Inflammatory macrophage (primary cell): ENCODE measurements around the gene BHLHE23.

Source experiments
- DNase-seq, 2 donors: peaks; one replicate each; pipeline ENCODE4 v3.0.0-alpha.2; 2020 to 2022

Gene BHLHE23

GRCh38 chr20:63025534-63026331 is 19.0 kb upstream of the BHLHE23 start:
- peak; percentile 79 to 87 for DNase-seq

DNA sequence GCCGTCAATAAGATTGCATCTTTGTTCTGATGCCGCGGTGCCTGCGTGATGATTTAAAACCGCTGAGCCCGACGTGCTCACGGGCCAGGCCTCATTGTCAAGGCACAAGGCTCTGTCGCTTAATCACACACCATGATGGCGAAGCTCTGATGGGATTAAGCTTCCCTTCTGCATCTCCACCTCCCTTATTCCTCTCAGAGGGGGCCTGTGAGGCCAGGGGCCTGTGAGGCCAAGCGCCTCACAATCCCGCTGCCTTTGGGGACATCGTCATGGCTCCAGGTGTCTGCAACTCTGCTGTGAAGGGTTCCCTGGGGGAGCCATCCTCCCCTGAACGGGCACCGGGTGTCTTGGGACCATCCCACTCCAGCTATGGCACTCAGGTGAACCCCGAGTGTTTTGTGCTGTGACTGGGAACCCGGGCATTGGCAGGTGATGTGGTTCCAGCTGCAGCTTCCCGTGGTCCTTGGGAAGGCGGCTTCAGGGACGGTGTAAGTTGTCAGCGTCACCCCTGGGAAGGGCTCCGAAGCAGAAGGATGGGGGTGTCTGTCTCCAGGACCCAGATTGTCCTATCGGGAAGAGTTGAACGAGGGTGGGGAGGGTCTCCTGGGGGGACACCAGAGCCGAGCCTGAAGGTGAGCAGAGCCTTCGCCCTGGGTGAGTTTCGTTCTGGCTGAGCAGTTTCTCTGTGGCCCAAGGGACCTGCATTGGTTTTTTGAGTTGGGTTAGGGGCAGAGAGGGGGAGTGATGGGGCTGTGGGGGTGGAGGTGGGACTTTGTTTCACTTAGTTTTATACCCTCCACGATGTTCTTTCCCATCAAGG is 18.0 kb upstream of the BHLHE23 start:
- no peak for DNase-seq

- no peak for DNase-seq
These were observed 17.3 kb upstream of the BHLHE23 start for GRCh38 chr20:63023936-63024571.

- DNase-seq = no peak
These were observed 16.5 kb upstream of the BHLHE23 start for GRCh38 chr20:63023071-63023935.

- no peak for DNase-seq
These were observed 15.7 kb upstream of the BHLHE23 start for GRCh38 chr20:63022501-63022900.

DNA sequence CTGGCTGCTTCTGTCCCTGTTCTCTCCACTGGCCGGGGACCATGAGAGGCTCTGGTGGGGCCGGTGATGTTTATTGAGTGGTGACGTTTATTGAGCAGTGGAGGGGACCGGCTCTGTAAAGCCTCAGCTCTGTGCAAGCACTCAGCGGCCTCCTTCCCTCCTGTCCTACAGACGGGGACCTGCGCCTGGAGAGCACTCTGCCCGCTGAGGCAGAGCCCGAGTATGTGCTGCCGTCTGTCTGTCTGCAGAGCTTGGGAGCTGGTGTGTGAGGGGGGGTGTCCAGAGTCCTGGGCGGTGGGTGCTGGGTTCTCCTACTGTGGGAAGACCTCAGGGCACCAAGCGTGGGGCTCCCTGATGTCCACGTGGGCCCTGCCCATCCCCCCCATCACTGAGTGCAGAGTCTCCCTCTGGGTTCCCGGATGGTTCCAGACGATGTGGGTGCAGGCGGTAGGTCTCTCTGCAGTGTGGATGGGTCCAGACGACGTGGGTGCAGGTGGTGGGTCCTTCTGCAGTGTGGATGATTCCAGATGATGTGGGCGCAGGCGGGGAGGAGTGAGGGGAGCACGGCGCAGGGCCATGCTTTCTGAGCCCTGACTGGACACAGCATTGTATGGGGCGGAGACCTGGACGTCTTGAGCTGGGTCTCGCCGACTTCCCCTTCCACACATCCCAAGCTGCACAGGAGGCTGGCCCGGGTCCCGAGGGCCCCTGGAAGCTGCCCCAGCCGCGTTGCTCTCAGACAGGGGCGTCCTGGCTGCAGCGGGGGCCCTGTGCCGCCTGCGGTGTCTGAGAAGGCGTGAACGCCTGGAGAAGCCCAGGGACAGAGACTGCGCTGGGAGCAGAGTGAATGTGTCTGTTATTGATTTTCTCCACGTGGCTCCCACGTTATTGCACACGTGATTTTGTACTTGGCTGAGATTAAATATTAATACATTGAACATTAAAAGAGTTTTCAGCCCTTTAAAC is 14.9 kb upstream of the BHLHE23 start:
- DNase-seq = no peak

- DNase-seq = no peak
These were observed 13.9 kb upstream of the BHLHE23 start for GRCh38 chr20:63020681-63021080.

GRCh38 chr20:63017826-63018411 is 11.2 kb upstream of the BHLHE23 start:
- DNase-seq = no peak

DNA sequence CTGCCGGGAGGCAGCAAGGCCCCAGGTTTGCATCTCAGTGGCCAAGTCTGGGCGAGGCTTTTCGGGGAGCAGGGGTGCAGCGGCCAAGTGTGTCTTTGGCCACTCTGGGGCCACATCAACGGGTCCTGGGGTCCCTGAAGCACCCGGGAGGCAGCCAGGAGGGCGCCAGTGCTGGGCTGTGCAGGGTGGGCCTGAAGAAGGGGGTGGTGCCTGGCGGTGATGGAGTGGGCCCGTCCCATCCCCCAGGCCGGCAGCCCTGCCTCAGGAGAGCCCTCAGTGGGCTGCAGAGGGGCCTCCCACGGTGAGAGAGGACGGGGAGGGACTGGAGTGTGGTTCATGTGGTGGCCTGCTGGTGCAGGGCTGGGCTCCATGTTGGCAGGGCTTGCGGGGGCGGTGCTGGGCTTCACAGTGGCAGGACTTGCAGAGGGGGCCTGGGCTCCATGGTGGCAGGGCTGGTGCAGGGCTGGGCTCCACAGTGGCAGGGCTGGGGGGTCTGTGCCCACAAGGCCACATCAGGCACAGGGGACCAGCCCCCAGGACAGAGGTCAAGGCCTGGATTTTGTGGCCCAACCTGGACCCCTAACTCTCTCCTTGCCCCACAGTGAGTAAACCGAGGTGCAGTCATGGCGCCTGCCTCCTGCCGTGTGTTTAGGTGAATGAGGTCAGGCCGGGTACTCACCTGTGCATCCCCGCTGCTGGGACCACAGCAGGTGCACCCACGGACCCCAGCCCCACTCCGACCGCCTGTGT is 10.5 kb upstream of the BHLHE23 start:
- DNase-seq = no peak

DNA sequence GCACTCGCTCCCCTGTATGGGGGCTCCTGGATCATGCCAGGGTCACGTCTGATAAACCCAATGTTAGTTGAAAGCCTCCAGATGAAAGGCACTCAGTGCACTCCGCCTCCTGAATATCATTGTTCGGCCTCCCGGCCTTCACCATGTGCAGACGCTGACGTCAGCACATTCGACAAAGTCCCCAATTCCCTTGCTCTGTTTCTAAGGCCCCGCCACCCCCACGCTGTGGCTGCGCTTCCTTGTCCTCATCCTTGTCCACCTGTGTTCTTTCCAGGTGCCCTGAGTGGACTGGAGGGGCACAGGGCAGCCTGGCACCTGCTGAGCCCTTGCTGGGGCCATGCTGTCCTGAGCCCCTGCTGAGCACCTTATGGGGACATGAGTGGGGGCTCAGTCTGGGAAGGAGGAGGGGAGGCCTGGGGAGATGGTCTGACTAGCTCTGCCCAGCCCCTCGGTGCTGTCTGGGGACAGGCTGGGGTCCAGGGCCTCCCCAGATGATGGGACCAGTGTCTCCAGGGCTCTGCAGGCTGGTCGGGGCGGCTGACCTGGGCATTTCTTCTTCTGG is 9.8 kb upstream of the BHLHE23 start:
- DNase-seq = no peak

- no peak for DNase-seq
These were observed 9.0 kb upstream of the BHLHE23 start for GRCh38 chr20:63015662-63016361.

- DNase-seq = no peak
These were observed 8.4 kb upstream of the BHLHE23 start for GRCh38 chr20:63015147-63015661.

DNA sequence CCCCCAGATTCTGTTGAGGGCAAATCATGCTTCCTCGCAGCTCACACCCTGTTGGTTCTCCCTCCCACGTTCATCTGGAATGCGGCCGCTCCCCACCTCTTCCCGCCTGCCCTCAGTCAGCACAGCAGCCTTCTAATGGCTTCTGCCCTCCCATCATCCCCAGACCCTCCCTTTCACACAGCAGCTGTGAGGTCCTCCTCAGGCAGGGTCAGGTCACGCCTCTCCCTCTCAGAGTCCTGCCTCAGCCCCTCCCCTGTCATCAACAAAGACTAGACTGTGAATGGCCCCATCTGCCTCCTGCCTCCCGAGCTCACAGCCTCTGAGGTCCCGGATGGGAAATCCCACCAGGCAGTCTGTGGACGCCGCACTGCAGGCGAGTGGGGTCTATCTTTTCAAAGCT is 7.9 kb upstream of the BHLHE23 start:
- no peak for DNase-seq

DNA sequence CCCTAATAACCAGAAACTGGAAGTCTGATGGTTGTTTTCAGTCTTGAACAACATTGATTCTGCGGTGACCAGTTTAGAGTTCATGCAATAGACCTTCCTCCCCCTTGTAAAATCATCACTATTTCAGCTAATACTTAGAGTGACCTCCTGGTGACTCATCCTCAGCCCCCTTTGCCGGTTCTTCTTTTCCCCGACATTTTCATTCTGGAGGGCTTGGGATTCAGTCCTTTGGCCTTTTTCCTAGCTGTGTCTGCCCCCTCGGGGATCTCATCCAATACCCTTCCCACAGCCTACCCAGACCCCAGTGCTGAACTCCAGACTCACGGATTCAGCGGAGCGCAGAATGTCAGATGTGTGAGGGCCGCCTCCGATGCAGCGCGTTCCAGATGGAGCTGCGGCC is 7.5 kb upstream of the BHLHE23 start:
- DNase-seq = no peak

DNA sequence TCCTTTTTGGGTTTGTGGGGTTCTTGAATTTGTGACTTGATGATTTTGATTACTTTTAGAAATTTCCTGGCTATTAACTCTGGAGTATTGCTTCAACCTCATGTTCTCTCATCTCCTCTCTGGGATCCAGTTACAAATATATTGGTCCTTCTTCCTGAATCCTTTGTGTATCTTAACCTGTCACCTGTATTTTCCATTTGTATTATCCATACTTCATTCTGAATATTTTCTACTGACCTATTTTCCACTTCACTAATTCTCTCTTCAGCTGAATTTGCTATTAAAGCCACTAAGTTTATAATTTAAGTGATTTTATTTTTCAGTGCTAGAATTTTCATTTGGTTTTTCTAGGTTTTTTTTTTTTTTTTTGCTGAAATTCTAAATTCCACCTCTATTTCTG is 6.4 kb upstream of the BHLHE23 start:
- no peak for DNase-seq

DNA sequence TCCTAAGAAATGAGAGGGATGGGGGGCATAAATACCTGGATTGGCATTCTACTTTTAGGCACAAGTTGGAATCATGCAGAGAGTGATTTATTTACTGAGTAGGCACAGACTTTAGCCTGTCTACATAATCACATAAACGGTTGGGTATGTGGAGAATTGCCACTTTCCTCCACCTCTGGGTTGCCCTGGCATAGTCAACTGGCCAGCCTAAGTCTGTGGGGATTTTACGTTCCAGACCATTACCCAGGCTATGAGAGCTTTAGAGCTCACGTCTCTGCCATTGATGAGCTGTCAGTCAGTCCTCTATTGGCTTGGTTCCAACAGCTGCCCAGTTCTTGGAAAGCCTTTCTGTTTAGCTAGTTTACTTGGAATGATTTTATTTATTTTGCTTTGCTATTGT is 5.0 kb upstream of the BHLHE23 start:
- no peak for DNase-seq

GRCh38 chr20:63009988-63010769 is 3.4 kb upstream of the BHLHE23 start:
- peak; percentile 8 to 56 for DNase-seq
